ENCODE measurements around the gene SMLR1. TPM values are rescaled to one million over a fixed set of nuclear protein-coding genes. Genes with fewer than 3 reads are reported as not detected.

SMLR1 gene
- total and polyA plus RNA-seq, 2 donors (not counting 3 experiments of a cell fraction or from before 2014, with no cell fraction given) = not detected

- FAIRE-seq (no peak), DNase-seq (ENCODE audit: low read depth, low spot score) (no peak)
- no TSS peak for BruUV-seq (replicated peaks)
- no peak overlapping the region for H3K4me2 ChIP-seq (ENCODE audit: insufficient read depth, low read length)
- dilution Hi-C loops (cut with MboI; ENCODE audit: extremely low pct_ligation_motif_present, low sequenced_read_pairs) (no loop called here), intact Hi-C loops (cut with micrococcal nuclease) (no loop called here)
- no peak overlapping the region for H2AFZ ChIP-seq (ENCODE audit: low read depth, low read length)
- ChIA-PET POLR2A (no interaction called here), CTCF (interaction anchor here (1.2 to 6.1 kb wide), 2 partner anchors 9 to 23 kb away, joined by 4 to 39 read pairs; no protein-coding TSS in a partner anchor)
- no peak overlapping the region for H3K27ac ChIP-seq (ENCODE audit: insufficient read depth, low read depth, low read length)
- H3K9me3 ChIP-seq (replicated peaks; ENCODE audit: control insufficient read depth, insufficient read depth, low read length) = no peaks in the 10 kb centered on the region
- TF ChIP-seq FOS (IDR thresholded peaks at IDR 0.05; ENCODE audit: borderline replicate concordance, insufficient read depth, low read length) = no peak
- TF ChIP-seq POLR2A (IDR thresholded peaks at IDR 0.05; ENCODE audit: low read depth, low read length) = no peak
- TF ChIP-seq, protein P1, sequence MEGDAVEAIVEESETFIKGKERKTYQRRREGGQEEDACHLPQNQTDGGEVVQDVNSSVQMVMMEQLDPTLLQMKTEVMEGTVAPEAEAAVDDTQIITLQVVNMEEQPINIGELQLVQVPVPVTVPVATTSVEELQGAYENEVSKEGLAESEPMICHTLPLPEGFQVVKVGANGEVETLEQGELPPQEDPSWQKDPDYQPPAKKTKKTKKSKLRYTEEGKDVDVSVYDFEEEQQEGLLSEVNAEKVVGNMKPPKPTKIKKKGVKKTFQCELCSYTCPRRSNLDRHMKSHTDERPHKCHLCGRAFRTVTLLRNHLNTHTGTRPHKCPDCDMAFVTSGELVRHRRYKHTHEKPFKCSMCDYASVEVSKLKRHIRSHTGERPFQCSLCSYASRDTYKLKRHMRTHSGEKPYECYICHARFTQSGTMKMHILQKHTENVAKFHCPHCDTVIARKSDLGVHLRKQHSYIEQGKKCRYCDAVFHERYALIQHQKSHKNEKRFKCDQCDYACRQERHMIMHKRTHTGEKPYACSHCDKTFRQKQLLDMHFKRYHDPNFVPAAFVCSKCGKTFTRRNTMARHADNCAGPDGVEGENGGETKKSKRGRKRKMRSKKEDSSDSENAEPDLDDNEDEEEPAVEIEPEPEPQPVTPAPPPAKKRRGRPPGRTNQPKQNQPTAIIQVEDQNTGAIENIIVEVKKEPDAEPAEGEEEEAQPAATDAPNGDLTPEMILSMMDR (IDR thresholded peaks at IDR 0.05; ENCODE audit: extremely low read depth in 1 of 2, insufficient read depth in 1 of 2, low read depth in 1 of 2, low read length in 2 of 2) = no peak
- TF ChIP-seq MYC (IDR thresholded peaks at IDR 0.05; ENCODE audit: low read depth, low read length) = no peak
- TF ChIP-seq GATA2 (IDR thresholded peaks at IDR 0.05; ENCODE audit: insufficient read depth, insufficient read length, low read depth, low read length) = no peak
- TF ChIP-seq, protein P2, sequence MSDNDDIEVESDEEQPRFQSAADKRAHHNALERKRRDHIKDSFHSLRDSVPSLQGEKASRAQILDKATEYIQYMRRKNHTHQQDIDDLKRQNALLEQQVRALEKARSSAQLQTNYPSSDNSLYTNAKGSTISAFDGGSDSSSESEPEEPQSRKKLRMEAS (IDR thresholded peaks at IDR 0.05; ENCODE audit: insufficient read depth, insufficient read length) = no peak
- TF ChIP-seq POLR2AphosphoS5 (IDR thresholded peaks at IDR 0.05; ENCODE audit: insufficient read depth, low read depth, low read length) = no peak
- TF ChIP-seq JUN (IDR thresholded peaks at IDR 0.05; ENCODE audit: borderline replicate concordance, insufficient read depth, insufficient read length, low read depth) = no peak
- no peak for TF ChIP-seq EZH2 (IDR thresholded peaks at IDR 0.05; ENCODE audit: borderline replicate concordance, low read depth, low read length, severe bottlenecking)
- no peak overlapping the region for H3K9ac ChIP-seq (replicated peaks; ENCODE audit: extremely low read depth, insufficient read depth, low read length)
- no peaks in the 10 kb centered on the region for H3K9me1 ChIP-seq (replicated peaks; ENCODE audit: control insufficient read depth, extremely low read depth, insufficient read depth, low read length)
- no peaks in the 10 kb centered on the region for H3K4me1 ChIP-seq (ENCODE audit: control insufficient read depth, extremely low read depth, insufficient read depth, low read length)
- H3K36me3 ChIP-seq (ENCODE audit: control insufficient read depth in 2 of 2, extremely low read depth in 1 of 2, insufficient read depth in 2 of 2, low read length in 2 of 2) = peaks cover 0 to 3% of the 10 kb centered on the region in 2 experiments
- no peaks in the 10 kb centered on the region for H3K27me3 ChIP-seq (ENCODE audit: control insufficient read depth in 2 of 2, insufficient read depth in 2 of 2, low read length in 2 of 2)
- H3K79me2 ChIP-seq (ENCODE audit: control insufficient read depth, insufficient read depth, low read length) = no peaks in the 10 kb centered on the region
- no peak overlapping the region for H3K4me3 ChIP-seq (replicated peaks in 1 of 3; ENCODE audit: insufficient read depth in 1 of 3, low read depth in 1 of 3, low read length in 3 of 3)
- no peaks in the 10 kb centered on the region for H4K20me1 ChIP-seq (replicated peaks; ENCODE audit: control insufficient read depth, extremely low read depth, insufficient read depth, low read length)
These were observed 35.2 kb downstream of the SMLR1 start for GRCh38 chr6:130862370-130862769.
